IMR-90 (cell line): ENCODE data around the gene AOX1. TPM values are rescaled to one million over a fixed set of nuclear protein-coding genes. Genes with fewer than 3 reads are reported as not detected.
A peak's percentile ranks its signal among the peaks of the same experiment; 100 is the strongest.

Experiments
- ATAC-seq: fragments of 200-7000 bp; cut with Tn5 transposase; 2 replicates; pipeline ENCODE4 v1.9.1; 2020; ENCODE audit warnings: low read depth, mild to moderate bottlenecking, moderate library complexity
- BruUV-seq: library from RNA; stranded (reverse); fragments of 400-500 nt; replicated peaks from 2 replicates; lab custom pipeline; 2021; lab: Mats Ljungman, UMichigan
- CTCF ChIA-PET: fragments of 300-600 bp; formaldehyde crosslinking; extraction: SDS; loops from one replicate; lab custom pipeline; 2021; ENCODE audit warnings: antibody characterized with exemption; lab: Yijun Ruan, JAX
- POLR2A ChIA-PET: fragments of 300-600 bp; sonication (Branson Sonifier 250); formaldehyde crosslinking; loops from one replicate; lab custom pipeline; 2022; ENCODE audit warnings: antibody characterized with exemption; ENCODE audit not compliant: unreplicated experiment; lab: Charles Lee
- DNase-seq: peaks from one replicate; pipeline ENCODE4 v3.0.0; 2013
- H2AFZ ChIP-seq: replicated peaks from 2 replicates; pipeline ENCODE3; 2013; ENCODE audit warnings: low read length, mild to moderate bottlenecking; ENCODE audit not compliant: poor library complexity
- H2AK5ac ChIP-seq: 2 replicates; pipeline ENCODE4 v1.6.1; 2013; ENCODE audit warnings: low read depth, low read length, inconsistent platforms
- H2AK9ac ChIP-seq: replicated peaks from 2 replicates; pipeline ENCODE3; 2013; ENCODE audit warnings: mild to moderate bottlenecking, low read depth, low read length, moderate library complexity; ENCODE audit not compliant: poor library complexity
- H2BK120ac ChIP-seq: 2 replicates; pipeline ENCODE4 v1.6.1; 2013; ENCODE audit warnings: low read depth, low read length, inconsistent platforms
- H2BK15ac ChIP-seq: 3 replicates; pipeline ENCODE4 v1.6.1; 2013; ENCODE audit warnings: low read depth, low read length, inconsistent platforms
- H2BK20ac ChIP-seq: 2 replicates; pipeline ENCODE4 v1.6.1; 2013; ENCODE audit warnings: low read depth, mild to moderate bottlenecking, inconsistent platforms, low read length, moderate library complexity
- H2BK5ac ChIP-seq: 2 replicates; pipeline ENCODE4 v1.6.1; 2013; ENCODE audit warnings: mild to moderate bottlenecking, low read depth, low read length, inconsistent platforms; ENCODE audit not compliant: poor library complexity, severe bottlenecking
- H3K14ac ChIP-seq: replicated peaks from 2 replicates; pipeline ENCODE4 v1.6.1; 2013; ENCODE audit warnings: low read depth, low read length, inconsistent platforms
- H3K18ac ChIP-seq: 2 replicates; pipeline ENCODE4 v1.6.1; 2013; ENCODE audit warnings: low read depth, low read length, control low read depth
- H3K23ac ChIP-seq: 2 replicates; pipeline ENCODE4 v1.6.1; 2013; ENCODE audit warnings: low read depth, low read length, inconsistent platforms
- H3K27ac ChIP-seq: 2 replicates; pipeline ENCODE4 v1.5.1; 2013; ENCODE audit warnings: mild to moderate bottlenecking, control low read depth, low read length; ENCODE audit not compliant: insufficient read depth
- H3K27me3 ChIP-seq: 2 replicates; pipeline ENCODE4 v1.6.1; 2013; ENCODE audit warnings: low read length; ENCODE audit not compliant: control insufficient read depth, insufficient read depth
- H3K36me3 ChIP-seq: 2 replicates; pipeline ENCODE4 v1.6.1; 2013; ENCODE audit warnings: low read length, mixed read lengths; ENCODE audit not compliant: control insufficient read depth, insufficient read depth
- H3K4ac ChIP-seq: 2 replicates; pipeline ENCODE4 v1.6.1; 2013; ENCODE audit warnings: low read depth, low read length, inconsistent platforms
- H3K4me1 ChIP-seq: 2 replicates; pipeline ENCODE4 v1.6.1; 2013; ENCODE audit warnings: low read length, mixed read lengths; ENCODE audit not compliant: control insufficient read depth, insufficient read depth
- H3K4me2 ChIP-seq: 2 replicates; pipeline ENCODE4 v1.6.1; 2013; ENCODE audit warnings: low read depth, mild to moderate bottlenecking, control low read depth, low read length, moderate library complexity
- H3K4me3 ChIP-seq: 2 replicates; pipeline ENCODE4 v1.5.1; 2013; ENCODE audit warnings: low read depth, mild to moderate bottlenecking, control low read depth, low read length, moderate library complexity; ENCODE audit not compliant: insufficient read depth
- H3K56ac ChIP-seq: 2 replicates; pipeline ENCODE4 v1.6.1; 2013; ENCODE audit warnings: low read length, inconsistent platforms; ENCODE audit not compliant: insufficient read depth; ENCODE audit errors: extremely low read depth
- H3K79me1 ChIP-seq, 2 experiments: 2 replicates each; pipeline ENCODE4 v1.6.1; 2013; ENCODE audit warnings: low read length in 2 of 2, inconsistent platforms in 1 of 2, low read depth in 1 of 2
- H3K9ac ChIP-seq: 2 replicates; pipeline ENCODE4 v1.6.1; 2013; ENCODE audit warnings: low read depth, low read length, control low read depth
- H3K9me1 ChIP-seq: 2 replicates; pipeline ENCODE4 v1.6.1; 2013; ENCODE audit warnings: low read length, inconsistent platforms; ENCODE audit not compliant: insufficient read depth
- H3K9me3 ChIP-seq: 2 replicates; pipeline ENCODE4 v1.6.1; 2013; ENCODE audit warnings: low read length; ENCODE audit not compliant: control insufficient read depth, insufficient read depth
- H4K20me1 ChIP-seq: 2 replicates; pipeline ENCODE4 v1.6.1; 2013; ENCODE audit warnings: low read length, inconsistent platforms; ENCODE audit not compliant: insufficient read depth
- H4K5ac ChIP-seq: 2 replicates; pipeline ENCODE4 v1.6.1; 2013; ENCODE audit warnings: mild to moderate bottlenecking, low read depth, low read length, control low read depth
- H4K8ac ChIP-seq, 2 experiments: 2 replicates each; pipeline ENCODE4 v1.6.1; 2013; ENCODE audit warnings: low read depth in 2 of 2, low read length in 2 of 2, control low read depth in 1 of 2, inconsistent platforms in 1 of 2
- H4K91ac ChIP-seq: 2 replicates; pipeline ENCODE4 v1.6.1; 2013; ENCODE audit warnings: low read depth, low read length, inconsistent platforms; ENCODE audit not compliant: insufficient read depth
- BHLHE40 ChIP-seq: fragments of 150-350 bp; IDR thresholded peaks from 2 replicates; pipeline ENCODE4 v1.6.1; 2016; ENCODE audit warnings: mild to moderate bottlenecking, low read depth, low read length
- CEBPB ChIP-seq: IDR thresholded peaks from 2 replicates; pipeline ENCODE4 v1.6.1; 2012; ENCODE audit warnings: low read depth, low read length, improper control_type of control experiment
- CHD1 ChIP-seq: IDR thresholded peaks from 2 replicates; pipeline ENCODE4 v1.6.1; 2012; ENCODE audit warnings: low read depth, low read length, improper control_type of control experiment
- CTCF ChIP-seq: conservative IDR thresholded peaks from 2 replicates; pipeline ENCODE4 v1.5.1; 2012; ENCODE audit warnings: mild to moderate bottlenecking, low read depth, low read length, improper control_type of control experiment
- ELK1 ChIP-seq: fragments of 150-350 bp; IDR thresholded peaks from 2 replicates; pipeline ENCODE4 v1.6.1; 2016; ENCODE audit warnings: low read depth, mild to moderate bottlenecking, low read length, moderate library complexity, borderline replicate concordance
- FOS ChIP-seq: fragments of 150-350 bp; IDR thresholded peaks from 2 replicates; pipeline ENCODE4 v1.6.1; 2016; ENCODE audit warnings: low read depth, low read length
- MAFK ChIP-seq: IDR thresholded peaks from 2 replicates; pipeline ENCODE4 v1.6.1; 2012; ENCODE audit warnings: low read depth, low read length, improper control_type of control experiment
- MAZ ChIP-seq: IDR thresholded peaks from 2 replicates; pipeline ENCODE4 v1.6.1; 2012; ENCODE audit warnings: low read depth, mild to moderate bottlenecking, low read length, improper control_type of control experiment, moderate library complexity, borderline replicate concordance
- MXI1 ChIP-seq: IDR thresholded peaks from 2 replicates; pipeline ENCODE4 v1.6.1; 2012; ENCODE audit warnings: low read depth, mild to moderate bottlenecking, low read length, moderate library complexity, borderline replicate concordance
- NFE2L2 ChIP-seq: fragments of 150-350 bp; IDR thresholded peaks from 2 replicates; pipeline ENCODE4 v1.6.1; 2016; ENCODE audit warnings: low read depth, mild to moderate bottlenecking, low read length
- POLR2A ChIP-seq: IDR thresholded peaks from 2 replicates; pipeline ENCODE4 v1.6.1; 2012; ENCODE audit warnings: mild to moderate bottlenecking, low read depth, low read length
- RAD21 ChIP-seq: IDR thresholded peaks from 2 replicates; pipeline ENCODE4 v1.6.1; 2012; ENCODE audit warnings: low read length, improper control_type of control experiment
- RCOR1 ChIP-seq: IDR thresholded peaks from 2 replicates; pipeline ENCODE4 v1.6.1; 2012; ENCODE audit warnings: mild to moderate bottlenecking, low read length, improper control_type of control experiment; ENCODE audit not compliant: insufficient replicate concordance
- RFX5 ChIP-seq: IDR thresholded peaks from 2 replicates; pipeline ENCODE4 v1.8.0; 2012; ENCODE audit warnings: low read depth, mild to moderate bottlenecking, low read length, moderate library complexity
- SMC3 ChIP-seq: fragments of 150-350 bp; IDR thresholded peaks from 2 replicates; pipeline ENCODE4 v1.6.1; 2016; ENCODE audit warnings: low read depth, mild to moderate bottlenecking, antibody characterized with exemption, low read length, moderate library complexity
- USF2 ChIP-seq: fragments of 150-350 bp; IDR thresholded peaks from 2 replicates; pipeline ENCODE4 v1.6.1; 2017; ENCODE audit warnings: mild to moderate bottlenecking, antibody characterized with exemption, low read length, low read depth
- WGBS, 2 experiments: methylation state at CpG; one replicate each; pipeline versions ENCODE4 v1.1.5 to v1.1.7; 2013; ENCODE audit warnings: missing lambda C conversion rate in 2 of 2; ENCODE audit not compliant: insufficient read length in 1 of 2; ENCODE audit errors: extremely low coverage in 2 of 2; 5-methylcytosine and 5-hydroxymethylcytosine counted together
- dilution Hi-C: fragments of 300-500 bp; cut with HindIII; formaldehyde crosslinking; loops from one replicate; pipeline ENCODE4 v1.14.3; 2018; ENCODE audit warnings: low sequenced_read_pairs; ENCODE audit not compliant: unreplicated experiment
- in situ Hi-C: fragments of 300-500 bp; cut with MboI; formaldehyde crosslinking; loops from 3 replicates; pipeline ENCODE4 v1.14.3; 2019; ENCODE audit warnings: low sequenced_read_pairs, inconsistent platforms, mixed read lengths
- intact Hi-C: fragments of 100-400 bp; cut with micrococcal nuclease; formaldehyde crosslinking; loops from 2 replicates; pipeline ENCODE4 v1.10.0; 2022
- polyA plus RNA-seq, 3 experiments: library from polyadenylated mRNA; depleted of rRNA; stranded (reverse); fragments of >200 nt; gene quantifications; 2 replicates each; pipeline ENCODE4 v1.2.3, GENCODE V29; 2012; ENCODE audit warnings: low replicate concordance in 1 of 3
- total RNA-seq: library from RNA; depleted of rRNA; stranded (reverse); fragments of >200 nt; gene quantifications from 2 replicates; pipeline ENCODE4 v1.2.3, GENCODE V29; 2012

Gene AOX1
- total and polyA plus RNA-seq, 2 of the 4 experiments (the other 2 are of a cell fraction) = 21.7 to 59.9 TPM

GRCh38 chr2:200640901-200641300, 55.1 kb downstream of the AOX1 start:
- intact Hi-C loops = no loop called here
- no peak overlapping the region; the same call in 1 of the 2 replicates for H3K4me2 ChIP-seq

More at GRCh38 chr2:200640901-200641300, 55.1 kb downstream of the AOX1 start:
- TF ChIP-seq MAFK (no peak), MXI1 (no peak), CTCF (no peak), RAD21 (no peak), FOS (no peak), MAZ (no peak), SMC3 (no peak), USF2 (no peak), CHD1 (no peak), NFE2L2 (no peak), RFX5 (no peak), CEBPB (no peak), BHLHE40 (no peak), POLR2A (no peak), ELK1 (no peak), RCOR1 (no peak)
- ATAC-seq = peak; percentile 54; the same call in 1 of the 2 replicates
- Histone ChIP-seq H4K91ac (no peak overlapping the region), H2BK20ac (no peak overlapping the region), H3K9me1 (no peaks in the 10 kb centered on the region), H3K27ac (no peak overlapping the region), H3K4ac (no peak overlapping the region), H3K9me3 (no peaks in the 10 kb centered on the region), H3K4me3 (no peak overlapping the region), H2AK5ac (no peak overlapping the region), H3K23ac (no peak overlapping the region), H3K27me3 (no peaks in the 10 kb centered on the region), H3K9ac (no peak overlapping the region), H4K20me1 (no peaks in the 10 kb centered on the region), H4K8ac (no peak overlapping the region), H2BK5ac (no peak overlapping the region), H3K56ac (no peak overlapping the region), H3K4me1 (no peaks in the 10 kb centered on the region; the same call in 1 of the 2 replicates), H3K36me3 (0 out of 2 replicates have a peak, but pooled peaks cover 2% of the 10 kb centered on the region), H3K79me1 (no peaks in the 10 kb centered on the region), H2BK120ac (no peak overlapping the region), H2AFZ (no peak overlapping the region), H3K18ac (no peak overlapping the region), H2AK9ac (no peak overlapping the region), H4K5ac (no peak overlapping the region), H3K14ac (no peak overlapping the region), H2BK15ac (no peak overlapping the region)
- WGBS, 2 experiments = no CpG with 5 or more reads among the region's 7 CpGs
- no peak for DNase-seq
- no TSS peak for BruUV-seq
- in situ Hi-C loops (no loop called here), dilution Hi-C loops (no loop called here)
- ChIA-PET POLR2A (no interaction called here), CTCF (interaction anchor here (0.9 kb wide), 1 partner anchor 15 kb away, joined by 3 read pairs; no protein-coding TSS in a partner anchor)
